Caco-2 (cell line): ENCODE results near the gene ZNF629. TPM values are rescaled to one million over a fixed set of nuclear protein-coding genes. Genes with fewer than 3 reads are reported as not detected.

Experiments used
- BruUV-seq: library from RNA; stranded (reverse); fragments of 400-500 nt; replicated peaks from 2 replicates; lab custom pipeline; 2021; lab: Mats Ljungman, UMichigan
- CTCF ChIA-PET: fragments of 300-600 bp; sonication (Branson Sonifier 250); formaldehyde crosslinking; loops from one replicate; lab custom pipeline; 2022; ENCODE audit warnings: antibody characterized with exemption; lab: Charles Lee
- POLR2A ChIA-PET: fragments of 300-600 bp; sonication (Branson Sonifier 250); formaldehyde crosslinking; loops from one replicate; lab custom pipeline; 2022; ENCODE audit warnings: antibody characterized with exemption; lab: Charles Lee
- DNase-seq, 2 experiments: peaks; one replicate each; pipeline versions ENCODE4 v3.0.0 to v3.0.0-alpha.2; 2020 to 2022
- H3K27me3 ChIP-seq: replicated peaks from 2 replicates; pipeline ENCODE4 v1.6.0; 2011; ENCODE audit warnings: low read length; ENCODE audit not compliant: control insufficient read depth, insufficient read depth
- H3K36me3 ChIP-seq: 2 replicates; pipeline ENCODE4 v1.5.1; 2011; ENCODE audit warnings: low read length; ENCODE audit not compliant: control insufficient read depth, insufficient read depth
- H3K4me1 ChIP-seq: fragments of 250-450 bp; sonication (Bioruptor Pico); 2 replicates; pipeline ENCODE4 v1.5.1; 2020; ENCODE audit warnings: mild to moderate bottlenecking
- H3K4me3 ChIP-seq: 2 replicates; pipeline ENCODE4 v1.5.1; 2011; ENCODE audit warnings: low read depth, mild to moderate bottlenecking, control low read depth, low read length
- H3K9me3 ChIP-seq: fragments of 250-450 bp; sonication (Bioruptor Pico); 2 replicates; pipeline ENCODE4 v1.5.1; 2020; ENCODE audit warnings: mild to moderate bottlenecking, moderate library complexity
- H3K27ac Mint-ChIP-seq: one replicate; pipeline ENCODE4 v1.8.0; 2022; ENCODE audit warnings: mixed read lengths; ENCODE audit not compliant: unreplicated experiment
- H3K27me3 Mint-ChIP-seq: one replicate; pipeline ENCODE4 v1.8.0; 2022; ENCODE audit warnings: mixed read lengths; ENCODE audit not compliant: insufficient read depth, unreplicated experiment
- H3K36me3 Mint-ChIP-seq: one replicate; pipeline ENCODE4 v1.8.0; 2022; ENCODE audit warnings: mild to moderate bottlenecking, mixed read lengths; ENCODE audit not compliant: insufficient read depth, unreplicated experiment
- H3K4me1 Mint-ChIP-seq: one replicate; pipeline ENCODE4 v1.8.0; 2022; ENCODE audit warnings: low read depth, mixed read lengths; ENCODE audit not compliant: unreplicated experiment
- H3K4me3 Mint-ChIP-seq: one replicate; pipeline ENCODE4 v1.8.0; 2022; ENCODE audit warnings: mild to moderate bottlenecking, moderate library complexity, mixed read lengths; ENCODE audit not compliant: unreplicated experiment
- H3K9me3 Mint-ChIP-seq: one replicate; pipeline ENCODE4 v1.8.0; 2022; ENCODE audit warnings: mixed read lengths; ENCODE audit not compliant: unreplicated experiment
- CTCF ChIP-seq, 2 experiments: fragments of 200-600 bp in 1 of 2; IDR thresholded peaks; 1 replicate in 1 of 2; 2 replicates in 1 of 2; pipeline versions ENCODE4 v1.5.1 to v1.8.0; 2011 to 2022; ENCODE audit warnings: antibody characterized with exemption in 1 of 2, control low read depth in 1 of 2, inconsistent platforms in 1 of 2, low read depth in 1 of 2, low read length in 1 of 2, mild to moderate bottlenecking in 1 of 2, moderate library complexity in 1 of 2; ENCODE audit not compliant: insufficient read depth in 1 of 2, severe bottlenecking in 1 of 2, unreplicated experiment in 1 of 2
- intact Hi-C: fragments of 100-400 bp; cut with micrococcal nuclease; formaldehyde crosslinking; loops from one replicate; pipeline ENCODE4 v1.10.0; 2022; ENCODE audit not compliant: unreplicated experiment
- total RNA-seq: library from RNA; stranded (reverse); gene quantifications from 2 replicates; pipeline ENCODE4 v1.2.3, GENCODE V29; 2022

The ZNF629 gene
- total RNA-seq, 1 experiment from 2014 or later = 20.6 TPM

DNA sequence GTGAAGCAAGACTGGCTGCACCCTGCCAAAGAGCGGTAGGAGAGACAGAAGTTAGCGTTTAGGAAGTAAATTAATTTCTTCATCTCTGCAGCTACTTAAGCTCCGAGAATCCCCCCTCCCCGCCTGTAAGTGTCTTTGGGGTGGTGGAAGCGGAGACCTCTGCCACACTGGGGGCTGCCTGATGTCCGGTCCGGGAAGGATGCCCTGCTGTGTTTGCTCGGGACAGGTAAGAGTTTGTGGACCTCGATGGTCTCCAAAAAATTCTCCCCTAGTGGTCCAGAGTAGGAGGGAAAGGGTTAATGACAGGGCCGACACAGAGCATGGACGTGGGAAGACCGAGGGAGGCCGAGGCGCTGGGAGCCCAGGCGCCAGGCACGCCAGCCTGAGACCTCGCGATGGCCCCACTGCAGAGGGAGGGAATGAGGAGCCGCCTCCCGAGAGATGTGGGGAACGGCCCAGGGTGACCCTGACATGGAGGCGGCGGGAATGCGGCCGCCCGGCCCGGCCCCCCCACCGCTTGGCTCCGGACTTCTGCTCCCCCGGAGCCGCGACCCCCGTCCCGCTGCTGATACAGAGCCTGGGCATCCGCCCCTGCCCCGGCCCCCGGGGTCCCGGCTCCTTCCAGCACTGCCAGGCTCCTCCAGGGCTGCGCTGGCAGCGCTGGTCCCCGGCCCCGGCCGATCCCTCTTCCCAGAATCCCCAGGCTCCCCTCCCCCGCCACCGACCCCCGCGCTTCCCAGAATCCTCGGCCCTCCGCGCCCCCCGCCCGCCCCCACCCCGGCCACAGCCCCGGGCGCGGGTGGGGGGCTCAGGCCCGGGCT, 680 bp downstream of the ZNF629 start:
- peak overlapping the region; percentile 93 for H3K4me3 Mint-ChIP-seq
- peaks cover 13% of the 10 kb centered on the region for H3K36me3 Mint-ChIP-seq
- Histone ChIP-seq H3K4me1 (peaks cover 14% of the 10 kb centered on the region; the same call in 1 of the 2 replicates), H3K9me3 (no peaks in the 10 kb centered on the region), H3K4me3 (peak overlapping the region; percentile 72), H3K27me3 (no peaks in the 10 kb centered on the region), H3K36me3 (peaks cover 1% of the 10 kb centered on the region; the same call in 1 of the 2 replicates)
- no peak for TF ChIP-seq CTCF (IDR thresholded peaks at IDR 0.05; ENCODE audit: insufficient read depth in 1 of 2, low read depth in 1 of 2, low read length in 1 of 2, severe bottlenecking in 1 of 2, unreplicated experiment in 1 of 2)
- no TSS peak for BruUV-seq
- peak; percentile 63 to 64 for DNase-seq
- H3K9me3 Mint-ChIP-seq = no peaks in the 10 kb centered on the region
- CTCF ChIA-PET = interaction anchor here (0.9 to 1.5 kb wide), 4 partner anchors 11 to 53 kb away, joined by 3 to 13 read pairs (median 4); no protein-coding TSS in a partner anchor
- no peaks in the 10 kb centered on the region for H3K27me3 Mint-ChIP-seq
- intact Hi-C loops = loop anchor here (2.0 kb wide), 1 partner anchor 52 kb away; no protein-coding TSS in a partner anchor
- no peaks in the 10 kb centered on the region for H3K4me1 Mint-ChIP-seq
- POLR2A ChIA-PET = interaction anchor here (0.6 to 1.6 kb wide), 5 partner anchors 8 to 89 kb away, joined by 3 to 16 read pairs (median 4); no protein-coding TSS in a partner anchor
- peak overlapping the region; percentile 91 for H3K27ac Mint-ChIP-seq

DNA sequence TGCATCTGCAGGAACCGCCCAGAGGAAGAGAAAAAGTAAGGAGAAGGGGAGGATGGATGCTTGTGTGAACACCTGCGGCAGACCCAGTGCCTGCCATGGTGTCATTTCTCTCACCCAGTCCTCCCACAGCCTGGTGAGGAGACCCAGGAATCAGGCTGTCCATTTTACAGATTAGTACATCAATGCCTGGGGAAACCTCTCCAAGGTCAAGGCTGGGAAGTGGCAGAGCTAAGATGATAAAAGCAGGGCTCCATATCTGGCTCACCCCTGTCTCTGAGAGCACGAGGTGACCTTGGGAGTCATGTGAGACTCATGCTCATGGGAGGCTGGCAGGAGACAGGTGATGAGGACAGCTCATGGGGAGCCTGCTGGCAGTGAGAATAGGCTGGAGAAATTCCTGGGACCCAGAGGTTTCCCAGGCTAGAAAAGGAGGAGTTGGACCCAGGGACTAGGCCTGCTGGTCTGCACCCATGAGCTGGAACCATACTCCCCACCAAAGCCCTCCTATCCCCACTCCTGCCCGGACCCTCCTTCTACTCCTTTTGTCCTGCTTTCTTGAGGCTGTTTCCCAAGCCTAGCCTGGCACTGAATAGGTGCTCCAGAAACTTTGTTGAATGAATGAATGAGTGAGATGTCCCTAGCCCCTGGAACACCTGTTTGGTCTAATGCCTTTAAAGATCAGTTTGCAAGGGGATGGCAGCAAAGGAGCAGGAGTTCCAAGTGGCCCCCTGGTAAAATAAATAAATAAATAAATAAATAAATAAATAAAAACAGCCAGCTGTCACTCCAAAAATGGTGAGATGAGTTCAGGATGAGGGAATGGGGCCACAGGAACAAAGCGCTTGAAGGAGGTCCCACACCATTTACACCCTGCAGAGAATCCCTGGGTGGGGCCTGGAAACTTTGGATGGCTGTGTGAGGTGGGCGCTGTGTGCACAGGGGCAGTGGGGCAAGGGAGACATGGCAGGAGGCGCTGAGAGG, 1.6 kb downstream of the ZNF629 start:
- Histone ChIP-seq H3K4me3 (peak overlapping the region; percentile 72), H3K4me1 (peaks cover 14% of the 10 kb centered on the region; the same call in 1 of the 2 replicates), H3K9me3 (no peaks in the 10 kb centered on the region), H3K36me3 (peaks cover 1% of the 10 kb centered on the region; the same call in 1 of the 2 replicates), H3K27me3 (no peaks in the 10 kb centered on the region)
- no peak for TF ChIP-seq CTCF (IDR thresholded peaks at IDR 0.05; ENCODE audit: insufficient read depth in 1 of 2, low read depth in 1 of 2, low read length in 1 of 2, severe bottlenecking in 1 of 2, unreplicated experiment in 1 of 2)
- H3K36me3 Mint-ChIP-seq = peaks cover 19% of the 10 kb centered on the region
- intact Hi-C loops = loop anchor here (2.0 kb wide), 1 partner anchor 53 kb away; no protein-coding TSS in a partner anchor
- no peaks in the 10 kb centered on the region for H3K27me3 Mint-ChIP-seq
- no peaks in the 10 kb centered on the region for H3K9me3 Mint-ChIP-seq
- BruUV-seq = TSS peak; percentile 17
- ChIA-PET POLR2A (no interaction called here), CTCF (no interaction called here)
- H3K27ac Mint-ChIP-seq = no peak overlapping the region
- no peaks in the 10 kb centered on the region for H3K4me1 Mint-ChIP-seq
- DNase-seq = no peak
- peak overlapping the region; percentile 93 for H3K4me3 Mint-ChIP-seq
